ENCODE data around the gene LANCL2.
"Not testable (repeated sequence)": the region's sequence is repeated elsewhere in the genome, so short reads cannot be mapped to it uniquely, and the experiment has no call there.

The LANCL2 gene

GRCh38 chr7:55362927-55363326, 2.2 kb upstream of the LANCL2 start:
- no peak for DNase-seq

DNA sequence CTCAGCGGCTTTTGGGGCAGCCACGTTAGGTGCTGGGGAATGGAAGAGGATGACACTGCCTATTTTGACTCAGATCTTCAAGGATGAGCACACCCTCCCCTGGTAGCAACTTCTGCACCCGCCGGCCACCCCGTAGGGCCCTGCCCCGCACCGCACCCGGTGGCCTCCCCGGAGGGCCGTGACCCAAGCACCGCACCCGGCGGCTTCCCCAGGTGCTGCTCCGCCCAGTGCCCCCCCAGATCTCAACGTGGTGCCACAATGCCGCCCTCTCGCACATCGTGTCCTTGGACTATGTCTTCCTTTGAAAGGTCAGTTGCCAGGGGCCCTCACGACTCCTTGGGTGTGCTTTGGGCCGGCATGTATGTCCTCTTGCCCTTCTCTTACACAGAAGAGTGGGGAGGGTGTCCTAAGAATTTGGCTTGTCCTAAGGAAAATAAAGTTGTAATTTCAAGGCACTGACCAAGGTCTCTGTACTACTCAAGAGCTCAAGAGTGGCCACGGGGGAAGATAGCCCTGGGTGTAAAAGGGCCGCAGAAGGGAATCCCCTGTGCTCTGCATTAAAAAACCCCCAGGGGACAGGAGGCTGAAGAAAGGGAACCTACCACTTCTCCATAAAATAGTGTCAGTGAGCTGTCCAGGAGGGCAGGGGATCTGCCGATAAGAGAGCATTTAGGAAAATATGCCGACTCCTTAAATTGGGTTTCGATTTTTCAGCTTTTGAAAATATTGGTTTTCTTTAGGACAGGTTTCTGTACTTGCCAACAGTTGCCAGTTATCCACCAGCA, 1.6 kb upstream of the LANCL2 start:
- DNase-seq = no peak

GRCh38 chr7:55365675-55366460, 731 bp downstream of the LANCL2 start:
- DNase-seq = peak; percentile 88 to 99

GRCh38 chr7:55366461-55367070, 1.4 kb downstream of the LANCL2 start:
- no peak for DNase-seq

GRCh38 chr7:55367283-55367840, 2.2 kb downstream of the LANCL2 start:
- DNase-seq = no peak

GRCh38 chr7:55369427-55370400, 4.6 kb downstream of the LANCL2 start:
- DNase-seq = no peak

DNA sequence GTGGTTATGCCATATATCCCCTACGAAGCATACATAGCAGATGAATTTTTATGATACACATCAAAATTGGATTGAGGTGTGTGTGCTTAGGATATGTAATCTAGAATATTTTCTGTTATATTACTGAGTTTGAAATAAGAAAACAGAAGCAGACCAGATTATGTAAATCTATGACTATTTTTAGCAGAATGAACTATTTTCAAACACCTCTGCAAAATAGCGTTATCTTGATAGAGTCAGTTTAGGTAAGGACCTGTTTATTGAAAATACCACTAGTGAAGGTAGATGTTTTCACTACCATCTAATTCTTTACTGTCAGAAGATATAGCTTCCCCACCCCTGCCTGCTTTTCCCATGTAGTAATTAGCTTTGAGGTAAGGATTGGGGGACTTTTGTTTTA, 9.1 kb downstream of the LANCL2 start:
- no peak for DNase-seq

- no peak for DNase-seq
These were observed 10.1 kb downstream of the LANCL2 start for GRCh38 chr7:55375237-55375636.

DNA sequence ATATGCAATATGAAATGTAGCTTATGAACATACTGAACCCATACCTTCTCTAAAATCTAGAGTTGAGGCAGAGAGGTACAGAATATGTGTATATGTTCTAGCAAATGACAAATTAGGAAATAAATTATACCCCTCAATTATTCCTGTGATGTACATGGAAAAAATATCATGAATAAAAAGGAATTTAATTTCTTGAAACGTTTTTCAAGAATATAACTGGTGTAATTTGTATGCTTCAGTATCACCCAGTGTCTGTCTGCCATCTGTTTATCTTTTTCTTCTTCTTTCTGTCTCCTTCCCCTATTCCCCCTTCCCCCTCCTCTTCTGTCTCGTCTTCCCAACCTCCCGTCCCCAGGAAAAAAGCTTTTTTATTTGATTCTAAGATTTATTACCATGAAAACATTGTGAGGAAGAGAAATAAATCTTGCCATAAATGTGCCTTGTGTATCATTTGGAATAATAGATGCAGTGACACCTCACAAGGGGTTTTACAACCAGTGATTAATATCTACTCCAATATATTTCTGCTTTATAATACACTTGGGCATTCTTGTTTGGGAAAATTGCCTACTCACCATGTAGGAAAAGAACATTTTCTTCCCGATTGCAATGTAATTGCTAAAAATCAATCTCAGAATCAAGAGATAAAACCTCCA, 12.2 kb downstream of the LANCL2 start:
- no peak for DNase-seq

- no peak for DNase-seq
These were observed 14.1 kb downstream of the LANCL2 start for GRCh38 chr7:55379285-55379684.

- DNase-seq = no peak
These were observed 16.1 kb downstream of the LANCL2 start for GRCh38 chr7:55381189-55381588.

DNA sequence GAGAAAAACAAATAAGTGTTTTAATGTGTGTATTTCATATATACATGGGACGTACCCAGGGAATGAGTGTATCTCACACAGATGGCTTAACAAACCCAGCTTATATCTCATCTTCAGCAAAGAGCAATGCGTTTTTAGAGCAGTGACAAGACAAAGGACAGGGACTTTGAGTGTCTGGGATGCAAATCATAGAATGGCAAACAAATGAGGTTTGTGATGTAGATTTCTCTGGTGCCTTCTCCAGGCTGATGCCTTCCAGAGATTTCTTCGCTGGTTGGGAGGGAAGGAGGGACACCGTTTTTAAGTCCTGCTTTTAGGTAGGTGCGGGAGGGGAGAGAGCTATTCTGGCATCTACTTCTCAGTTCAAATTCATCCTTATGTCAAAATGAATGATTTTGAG, 16.6 kb downstream of the LANCL2 start:
- no peak for DNase-seq

DNA sequence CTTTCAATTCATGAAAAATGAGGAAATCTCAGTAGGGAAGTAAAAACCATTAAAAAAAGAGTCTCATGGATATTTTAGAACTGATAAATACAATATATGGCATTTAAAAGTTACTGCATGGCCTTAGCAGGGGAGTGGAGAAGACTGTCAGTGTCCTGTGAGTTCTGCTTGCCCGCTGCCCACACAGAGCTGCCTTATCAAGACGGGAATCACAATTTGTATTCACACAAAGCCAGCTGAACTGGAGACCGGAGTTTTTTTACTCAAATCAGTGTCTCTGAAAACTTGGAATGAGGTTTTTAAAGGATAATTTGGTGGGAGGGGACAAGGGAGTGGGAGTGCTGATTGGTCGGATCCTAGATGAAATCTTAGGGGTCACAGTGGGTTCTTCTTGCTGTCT, 17.1 kb downstream of the LANCL2 start:
- DNase-seq = no peak

GRCh38 chr7:55386541-55386940, 21.4 kb downstream of the LANCL2 start:
- DNase-seq = no peak

GRCh38 chr7:55387062-55387965, 22.2 kb downstream of the LANCL2 start:
- DNase-seq = no peak

- no peak for DNase-seq
These were observed 31.2 kb downstream of the LANCL2 start for GRCh38 chr7:55396233-55396785.

DNA sequence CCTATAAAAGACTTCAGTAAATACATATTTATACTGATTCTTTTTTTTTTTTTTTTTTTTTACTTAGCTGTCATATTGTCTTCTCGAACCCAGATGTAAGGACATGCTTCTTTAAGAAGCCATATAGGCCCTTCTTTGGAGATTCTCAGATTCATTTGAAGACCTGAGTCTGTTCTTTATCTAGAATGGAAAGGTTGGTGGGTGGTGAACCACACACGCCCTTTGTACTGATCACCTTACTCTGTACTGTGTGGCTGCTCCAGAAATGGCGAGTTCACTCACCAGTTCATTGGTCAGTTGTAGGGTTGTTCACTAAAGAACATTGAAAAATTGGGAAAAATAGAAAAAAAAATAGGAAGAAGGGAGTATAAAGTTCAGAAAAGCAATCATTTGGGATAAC, 32.5 kb downstream of the LANCL2 start:
- DNase-seq = no peak

DNA sequence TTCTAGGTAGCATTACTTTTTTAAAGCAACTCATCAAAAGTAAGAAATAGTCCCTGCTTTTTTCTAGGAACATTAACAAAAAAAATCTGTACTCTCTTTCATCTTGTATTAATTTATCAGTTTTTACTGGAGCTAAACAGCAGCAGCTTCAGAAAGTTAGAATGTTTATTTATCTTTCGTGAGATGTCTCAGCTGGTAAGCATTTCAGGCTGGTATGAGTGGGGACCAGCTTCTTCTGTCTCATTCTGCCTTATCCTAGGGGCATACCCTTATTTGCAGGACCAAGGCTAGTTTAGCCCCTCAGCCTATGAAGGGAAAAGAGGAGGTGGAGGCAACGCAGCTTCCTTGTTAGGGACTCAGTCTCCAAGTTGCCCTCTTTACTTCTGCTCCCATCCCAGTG, 35.1 kb downstream of the LANCL2 start:
- no peak for DNase-seq

GRCh38 chr7:55402506-55402905, 37.4 kb downstream of the LANCL2 start:
- DNase-seq = not testable (repeated sequence)

DNA sequence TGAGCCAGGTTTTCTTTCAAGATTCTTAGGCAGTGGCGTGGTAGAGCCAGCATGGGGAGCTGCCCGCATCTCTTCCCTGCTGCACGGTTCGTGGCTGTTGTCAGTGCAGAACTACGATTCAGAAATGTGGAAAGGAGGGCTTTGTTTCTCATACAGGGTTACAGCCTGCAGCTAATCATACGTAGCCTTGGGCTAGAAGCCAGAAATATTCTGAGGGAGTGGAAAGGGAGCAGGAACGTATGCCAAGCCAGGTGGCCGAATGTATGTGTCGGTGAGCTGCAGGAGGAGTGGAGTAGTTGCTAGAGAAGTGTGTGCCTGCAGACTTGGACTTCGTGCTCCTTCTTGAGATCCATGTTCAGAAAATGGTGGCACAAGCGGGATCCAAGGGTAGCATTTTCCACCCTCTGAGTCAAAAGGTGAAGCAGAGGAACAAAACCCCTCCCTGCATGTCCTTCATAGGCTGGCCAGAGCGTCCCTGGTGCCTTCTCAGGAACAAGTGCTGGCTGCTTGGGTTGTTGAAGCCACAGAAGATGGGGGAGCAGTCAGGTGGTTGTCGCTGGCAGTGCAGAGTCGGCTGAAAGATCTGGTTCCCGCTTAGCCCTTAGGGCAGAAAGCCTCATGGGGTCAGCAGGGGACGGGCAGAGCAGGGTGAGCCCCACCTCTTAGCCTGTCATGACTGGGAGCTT, 40.9 kb downstream of the LANCL2 start:
- DNase-seq = no peak

Data from bone marrow (tissue), 2 donors.